DND-41 (cell line): Measurements from ENCODE around the gene MAPKAPK3.

ENCODE experiments used
- CTCF ChIP-seq: IDR thresholded peaks from 2 replicates; pipeline ENCODE4 v1.5.1; 2012; ENCODE audit warnings: borderline replicate concordance, low read length, moderate library complexity, mild to moderate bottlenecking; ENCODE audit not compliant: poor library complexity, severe bottlenecking; ENCODE audit errors: extremely low read depth
- EZH2 ChIP-seq: IDR thresholded peaks from 3 replicates; pipeline ENCODE4 v1.6.1; 2012; ENCODE audit warnings: borderline replicate concordance, low read depth, mild to moderate bottlenecking, moderate library complexity, low read length, inconsistent platforms; ENCODE audit not compliant: severe bottlenecking

DNA sequence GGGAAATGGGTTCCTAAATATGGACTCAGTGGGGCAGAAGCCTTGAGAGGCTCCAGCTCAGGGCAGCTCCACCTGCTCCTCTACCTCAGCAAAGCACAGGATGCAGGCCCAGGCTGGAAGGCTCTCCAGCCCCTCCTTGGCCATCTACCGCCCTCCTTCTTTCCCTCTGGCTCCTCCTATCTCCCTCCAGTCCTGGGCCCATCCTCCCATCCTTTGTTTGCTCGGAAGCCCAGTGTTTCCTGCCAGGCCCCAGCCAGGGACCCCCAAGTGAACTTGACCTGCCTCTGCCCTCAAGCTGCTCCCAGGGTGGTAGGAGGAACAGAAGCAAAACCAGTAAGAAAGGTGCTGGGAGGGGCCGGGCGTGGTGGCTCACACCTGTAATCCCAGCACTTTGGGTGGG, 20.1 kb downstream of the MAPKAPK3 start:
- TF ChIP-seq CTCF, result no peak
- no peak for TF ChIP-seq EZH2
